ENCODE measurements around the gene ZBTB7C. TPM values are rescaled to one million over a fixed set of nuclear protein-coding genes. Genes with fewer than 3 reads are reported as not detected.

Gene ZBTB7C
- total RNA-seq, 1 experiment from 2014 or later: 0.18 TPM

DNA sequence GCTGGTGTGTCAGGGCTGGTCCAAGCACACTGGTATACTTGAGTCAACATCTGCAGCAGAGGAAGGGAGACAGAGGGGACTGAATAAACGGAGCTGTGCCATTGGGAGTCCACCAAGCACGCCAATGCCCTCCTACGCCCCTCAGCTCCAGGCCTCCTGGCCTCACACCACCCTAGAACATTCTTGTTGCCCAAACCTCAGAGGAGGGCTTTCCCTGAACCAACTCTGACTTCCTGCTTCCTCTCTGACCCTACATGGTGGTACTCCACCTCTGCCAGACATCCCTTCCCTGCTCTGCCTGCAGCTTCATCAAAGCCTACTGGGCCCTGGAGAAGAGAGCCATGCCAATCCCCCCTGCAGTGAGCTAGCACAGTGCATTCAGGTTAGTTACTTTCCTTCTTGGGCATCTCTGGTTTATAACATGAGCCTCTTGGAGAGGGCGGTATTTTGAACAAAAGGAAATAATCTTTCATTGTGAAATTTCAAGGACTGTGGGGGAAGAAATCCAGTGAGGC lies 54.4 kb downstream of the ZBTB7C start:
- no peaks in the 10 kb centered on the region for H3K4me1 ChIP-seq
- Mint-ChIP-seq H3K4me3 (ENCODE audit: unreplicated experiment) (no peak overlapping the region), H3K36me3 (ENCODE audit: insufficient read depth, unreplicated experiment) (no peaks in the 10 kb centered on the region), H3K4me1 (ENCODE audit: low read depth, unreplicated experiment) (peaks cover 10% of the 10 kb centered on the region), H3K9me3 (ENCODE audit: unreplicated experiment) (no peaks in the 10 kb centered on the region), H3K27ac (ENCODE audit: unreplicated experiment) (no peak overlapping the region), H3K27me3 (ENCODE audit: insufficient read depth, unreplicated experiment) (no peaks in the 10 kb centered on the region)
- no TSS peak for BruUV-seq (replicated peaks)
- no peak overlapping the region for H3K4me3 ChIP-seq (ENCODE audit: low read depth, low read length)
- intact Hi-C loops (cut with micrococcal nuclease; ENCODE audit: unreplicated experiment): no loop called here
- DNase-seq: no peak
- no peaks in the 10 kb centered on the region for H3K27me3 ChIP-seq (replicated peaks; ENCODE audit: control insufficient read depth, insufficient read depth, low read length)
- CTCF ChIA-PET: no interaction called here
- no peaks in the 10 kb centered on the region for H3K9me3 ChIP-seq
- POLR2A ChIA-PET: no interaction called here
- H3K36me3 ChIP-seq (ENCODE audit: control insufficient read depth, insufficient read depth, low read length): no peaks in the 10 kb centered on the region
- no peak for TF ChIP-seq CTCF (IDR thresholded peaks at IDR 0.05; ENCODE audit: insufficient read depth in 1 of 2, low read depth in 1 of 2, low read length in 1 of 2, severe bottlenecking in 1 of 2, unreplicated experiment in 1 of 2)

- no peaks in the 10 kb centered on the region for H3K9me3 ChIP-seq
- no peaks in the 10 kb centered on the region for H3K27me3 ChIP-seq (replicated peaks; ENCODE audit: control insufficient read depth, insufficient read depth, low read length)
- Mint-ChIP-seq H3K9me3 (ENCODE audit: unreplicated experiment) (no peaks in the 10 kb centered on the region), H3K36me3 (ENCODE audit: insufficient read depth, unreplicated experiment) (no peaks in the 10 kb centered on the region), H3K4me1 (ENCODE audit: low read depth, unreplicated experiment) (peaks cover 6% of the 10 kb centered on the region), H3K27me3 (ENCODE audit: insufficient read depth, unreplicated experiment) (no peaks in the 10 kb centered on the region), H3K4me3 (ENCODE audit: unreplicated experiment) (no peak overlapping the region), H3K27ac (ENCODE audit: unreplicated experiment) (no peak overlapping the region)
- intact Hi-C loops (cut with micrococcal nuclease; ENCODE audit: unreplicated experiment): no loop called here
- CTCF ChIA-PET: interaction anchor here (0.5 kb wide), 1 partner anchor 174 kb away, joined by 4 read pairs; no protein-coding TSS in a partner anchor
- POLR2A ChIA-PET: no interaction called here
- H3K36me3 ChIP-seq (ENCODE audit: control insufficient read depth, insufficient read depth, low read length): no peaks in the 10 kb centered on the region
- H3K4me3 ChIP-seq (ENCODE audit: low read depth, low read length): no peak overlapping the region
- H3K4me1 ChIP-seq: no peaks in the 10 kb centered on the region
- DNase-seq: no peak
- BruUV-seq (replicated peaks): no TSS peak
- no peak for TF ChIP-seq CTCF (IDR thresholded peaks at IDR 0.05; ENCODE audit: insufficient read depth in 1 of 2, low read depth in 1 of 2, low read length in 1 of 2, severe bottlenecking in 1 of 2, unreplicated experiment in 1 of 2)
Observed at GRCh38 chr18:48352051-48352755, 57.0 kb downstream of the ZBTB7C start.

GRCh38 chr18:48351216-48352050 lies 57.8 kb downstream of the ZBTB7C start:
- POLR2A ChIA-PET: no interaction called here
- no peak overlapping the region for H3K4me3 ChIP-seq (ENCODE audit: low read depth, low read length)
- CTCF ChIA-PET: interaction anchor here (0.5 kb wide), 1 partner anchor 175 kb away, joined by 4 read pairs; no protein-coding TSS in a partner anchor
- H3K27me3 ChIP-seq (replicated peaks; ENCODE audit: control insufficient read depth, insufficient read depth, low read length): no peaks in the 10 kb centered on the region
- intact Hi-C loops (cut with micrococcal nuclease; ENCODE audit: unreplicated experiment): no loop called here
- no peak overlapping the region for H3K4me3 Mint-ChIP-seq (ENCODE audit: unreplicated experiment)
- no peaks in the 10 kb centered on the region for H3K4me1 Mint-ChIP-seq (ENCODE audit: low read depth, unreplicated experiment)
- H3K27me3 Mint-ChIP-seq (ENCODE audit: insufficient read depth, unreplicated experiment): no peaks in the 10 kb centered on the region
- no peaks in the 10 kb centered on the region for H3K9me3 Mint-ChIP-seq (ENCODE audit: unreplicated experiment)
- H3K27ac Mint-ChIP-seq (ENCODE audit: unreplicated experiment): no peak overlapping the region
- no TSS peak for BruUV-seq (replicated peaks)
- no peaks in the 10 kb centered on the region for H3K9me3 ChIP-seq
- no peaks in the 10 kb centered on the region for H3K4me1 ChIP-seq
- DNase-seq: no peak
- no peaks in the 10 kb centered on the region for H3K36me3 Mint-ChIP-seq (ENCODE audit: insufficient read depth, unreplicated experiment)
- no peaks in the 10 kb centered on the region for H3K36me3 ChIP-seq (ENCODE audit: control insufficient read depth, insufficient read depth, low read length)
- TF ChIP-seq CTCF (IDR thresholded peaks at IDR 0.05; ENCODE audit: insufficient read depth in 1 of 2, low read depth in 1 of 2, low read length in 1 of 2, severe bottlenecking in 1 of 2, unreplicated experiment in 1 of 2): no peak
